LoVo (cell line): ENCODE results near the gene ZNF827.

Source experiments
- DNase-seq: peaks from one replicate; pipeline ENCODE4 v3.0.0-alpha.2; 2016; ENCODE audit warnings: low spot score

Gene ZNF827

GRCh38 chr4:145719752-145720624, 218.6 kb downstream of the ZNF827 start:
- DNase-seq, result no peak

DNA sequence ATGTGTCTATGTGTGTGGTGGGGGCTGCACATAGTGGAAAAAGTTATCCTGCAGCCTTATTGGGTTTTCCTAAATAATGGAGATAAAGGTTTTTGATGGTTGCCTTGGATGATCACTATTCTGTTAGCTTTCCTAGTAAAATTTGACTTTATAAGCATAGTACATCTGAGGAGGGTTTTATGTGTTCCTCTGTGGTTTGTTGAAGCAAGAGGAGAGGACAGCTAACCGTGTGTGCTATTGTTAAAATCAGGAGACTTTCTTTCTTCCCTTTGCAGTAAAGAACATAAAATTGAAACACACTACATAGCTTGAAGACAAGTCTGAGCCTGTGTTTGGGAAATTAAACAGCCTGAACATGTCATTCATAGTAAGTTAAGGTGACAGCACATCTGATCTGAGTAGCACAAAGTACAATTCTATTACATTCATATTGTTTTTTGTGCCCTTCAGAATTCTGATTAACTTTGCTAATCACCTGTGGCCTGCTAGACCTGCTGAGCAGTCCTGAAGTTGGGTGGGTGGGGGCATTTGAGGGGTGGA, 221.9 kb downstream of the ZNF827 start:
- no peak for DNase-seq

- DNase-seq, result no peak
Measured at GRCh38 chr4:145716200-145716599, 222.4 kb downstream of the ZNF827 start.

DNA sequence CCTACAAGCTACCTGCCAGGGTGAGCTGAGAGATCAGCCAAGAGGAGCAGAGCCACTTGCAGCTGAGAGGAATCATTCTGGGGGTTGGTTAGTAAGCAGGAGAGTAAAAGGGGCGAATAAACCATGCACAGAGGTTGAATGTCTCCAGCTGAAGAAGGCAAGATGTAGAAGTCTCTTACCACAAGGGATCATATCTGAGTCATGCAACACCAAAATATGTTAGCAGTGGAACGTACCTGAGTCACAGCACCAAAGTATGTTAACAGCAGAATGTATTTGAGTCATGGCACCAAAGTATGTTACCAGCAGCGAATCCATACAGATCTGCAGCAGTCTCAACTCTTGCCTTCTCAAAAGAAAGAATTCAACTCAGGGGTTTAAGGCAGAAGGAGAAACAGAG, 228.8 kb downstream of the ZNF827 start:
- no peak for DNase-seq

- DNase-seq, result no peak
Measured at GRCh38 chr4:145709336-145709735, 229.3 kb downstream of the ZNF827 start.
